Measurements from ENCODE around the gene KCTD17.
"Not testable (repeated sequence)": the region's sequence is repeated elsewhere in the genome, so short reads cannot be mapped to it uniquely, and the experiment has no call there.

The KCTD17 gene

GRCh38 chr22:37061611-37062375 lies 10.3 kb downstream of the KCTD17 start:
- no peak for FAIRE-seq

- no peak for FAIRE-seq
Observed at GRCh38 chr22:37062376-37062675, 10.8 kb downstream of the KCTD17 start.

GRCh38 chr22:37062702-37063381 lies 11.3 kb downstream of the KCTD17 start:
- FAIRE-seq, result no peak

- FAIRE-seq, result no peak
Observed at GRCh38 chr22:37063431-37064420, 12.2 kb downstream of the KCTD17 start.

GRCh38 chr22:37064553-37064952 lies 13.0 kb downstream of the KCTD17 start:
- FAIRE-seq, result no peak

- no peak for FAIRE-seq
Observed at GRCh38 chr22:37065180-37065579, 13.6 kb downstream of the KCTD17 start.

- FAIRE-seq, result no peak
Observed at GRCh38 chr22:37065961-37066360, 14.4 kb downstream of the KCTD17 start.

GRCh38 chr22:37067428-37067827 lies 15.9 kb downstream of the KCTD17 start:
- no peak for FAIRE-seq

GRCh38 chr22:37068859-37069258 lies 17.3 kb downstream of the KCTD17 start:
- FAIRE-seq, result no peak

GRCh38 chr22:37069319-37069718 lies 17.8 kb downstream of the KCTD17 start:
- FAIRE-seq, result no peak

- no peak for FAIRE-seq
Observed at GRCh38 chr22:37069719-37070118, 18.2 kb downstream of the KCTD17 start.

GRCh38 chr22:37070334-37070733 lies 18.8 kb downstream of the KCTD17 start:
- FAIRE-seq, result no peak

- no peak for FAIRE-seq
Observed at GRCh38 chr22:37070744-37071143, 19.2 kb downstream of the KCTD17 start.

GRCh38 chr22:37071850-37072592 lies 20.5 kb downstream of the KCTD17 start:
- not testable (repeated sequence) for FAIRE-seq

GRCh38 chr22:37072673-37073072 lies 21.1 kb downstream of the KCTD17 start:
- FAIRE-seq, result no peak

- FAIRE-seq, result no peak
Observed at GRCh38 chr22:37074537-37074936, 23.0 kb downstream of the KCTD17 start.

GRCh38 chr22:37075046-37075445 lies 23.5 kb downstream of the KCTD17 start:
- FAIRE-seq, result no peak

- FAIRE-seq, result no peak
Observed at GRCh38 chr22:37075822-37076433, 24.4 kb downstream of the KCTD17 start.

- no peak for FAIRE-seq
Observed at GRCh38 chr22:37077802-37078448, 26.4 kb downstream of the KCTD17 start.

- FAIRE-seq, result no peak
Observed at GRCh38 chr22:37079158-37079557, 27.6 kb downstream of the KCTD17 start.

- FAIRE-seq, result no peak
Observed at GRCh38 chr22:37079668-37080171, 28.2 kb downstream of the KCTD17 start.
